ENCODE data around the gene NFIA. TPM values are rescaled to one million over a fixed set of nuclear protein-coding genes. Genes with fewer than 3 reads are reported as not detected.

Gene NFIA
- total and polyA plus RNA-seq, 2 of the 13 experiments (the other 11 are each of a cell fraction or from before 2014, with no cell fraction given) = 14.7 to 28.5 TPM

DNA sequence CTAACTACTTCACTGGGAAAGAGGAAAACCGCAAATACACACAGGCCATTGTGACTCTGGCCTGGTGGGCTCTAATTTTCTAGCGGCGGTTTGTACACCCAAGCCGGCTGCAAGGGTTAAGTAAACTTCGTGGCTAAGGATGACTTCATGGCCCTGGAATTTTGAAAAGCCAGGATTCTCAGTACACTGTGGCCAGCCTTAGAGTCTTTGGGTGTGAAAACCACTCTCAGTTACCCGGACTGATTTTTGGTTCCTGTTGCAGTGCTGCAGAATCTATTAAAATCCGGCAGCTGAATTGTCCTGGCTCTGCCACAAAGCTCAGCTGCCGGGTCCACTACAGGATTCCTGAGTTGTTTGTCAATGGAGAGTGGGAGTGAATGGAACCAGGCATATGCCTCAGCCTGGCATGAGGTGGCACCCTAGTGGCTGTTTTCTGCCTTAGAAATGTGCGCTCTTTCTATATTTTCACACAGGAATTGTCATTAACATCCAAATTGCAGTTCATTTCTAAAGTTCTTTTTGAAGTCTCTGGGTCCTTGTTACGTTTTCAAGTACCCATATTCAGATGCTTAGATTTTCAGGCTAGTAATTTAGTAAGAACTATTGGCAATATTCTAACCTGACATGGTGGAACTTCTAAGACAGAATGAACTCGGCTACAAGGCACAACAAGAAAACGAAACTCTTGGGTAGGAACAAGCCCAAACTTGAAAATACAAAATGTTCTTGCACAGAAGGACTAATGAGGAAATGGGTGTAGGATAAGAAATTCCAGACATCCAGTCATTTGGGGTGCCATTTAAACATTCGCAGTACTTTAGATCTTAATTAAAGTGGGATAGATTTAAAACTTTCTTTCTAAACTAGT lies 255.9 kb downstream of the NFIA start (continued):
- TF ChIP-seq ZNF770 (CRISPR knock-in tag; IDR thresholded peaks at IDR 0.05) (no peak), ERF (CRISPR knock-in tag; IDR thresholded peaks at IDR 0.05) (no peak; the same call in 1 of the 2 replicates), TOE1 (CRISPR knock-in tag; IDR thresholded peaks at IDR 0.05) (0 out of 2 replicates have a peak, but pooled peaks have one; percentile 51), GABPB1 (CRISPR knock-in tag; IDR thresholded peaks at IDR 0.05) (0 out of 2 replicates have a peak, but pooled peaks have one; percentile 19), ARNTL (CRISPR knock-in tag; IDR thresholded peaks at IDR 0.05) (no peak), ZNF768 (CRISPR knock-in tag; IDR thresholded peaks at IDR 0.05) (no peak), ZNF337 (CRISPR knock-in tag; IDR thresholded peaks at IDR 0.05; ENCODE audit: borderline replicate concordance, low read depth) (no peak), RXRA (CRISPR knock-in tag; IDR thresholded peaks at IDR 0.05) (peak; percentile 35; the same call in 1 of the 2 replicates), RFX5 (IDR thresholded peaks at IDR 0.05; ENCODE audit: low read depth, low read length) (no peak), CENPX (CRISPR knock-in tag; IDR thresholded peaks at IDR 0.05) (no peak), NFKBIZ (CRISPR knock-in tag; IDR thresholded peaks at IDR 0.05) (no peak), HNRNPK (IDR thresholded peaks at IDR 0.05; ENCODE audit: low read depth, low read length, poor library complexity, severe bottlenecking) (no peak)
- TF ChIP-seq, protein P1, sequence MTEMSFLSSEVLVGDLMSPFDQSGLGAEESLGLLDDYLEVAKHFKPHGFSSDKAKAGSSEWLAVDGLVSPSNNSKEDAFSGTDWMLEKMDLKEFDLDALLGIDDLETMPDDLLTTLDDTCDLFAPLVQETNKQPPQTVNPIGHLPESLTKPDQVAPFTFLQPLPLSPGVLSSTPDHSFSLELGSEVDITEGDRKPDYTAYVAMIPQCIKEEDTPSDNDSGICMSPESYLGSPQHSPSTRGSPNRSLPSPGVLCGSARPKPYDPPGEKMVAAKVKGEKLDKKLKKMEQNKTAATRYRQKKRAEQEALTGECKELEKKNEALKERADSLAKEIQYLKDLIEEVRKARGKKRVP (CRISPR knock-in tag; IDR thresholded peaks at IDR 0.05) = no peak
- TF ChIP-seq, protein P2, sequence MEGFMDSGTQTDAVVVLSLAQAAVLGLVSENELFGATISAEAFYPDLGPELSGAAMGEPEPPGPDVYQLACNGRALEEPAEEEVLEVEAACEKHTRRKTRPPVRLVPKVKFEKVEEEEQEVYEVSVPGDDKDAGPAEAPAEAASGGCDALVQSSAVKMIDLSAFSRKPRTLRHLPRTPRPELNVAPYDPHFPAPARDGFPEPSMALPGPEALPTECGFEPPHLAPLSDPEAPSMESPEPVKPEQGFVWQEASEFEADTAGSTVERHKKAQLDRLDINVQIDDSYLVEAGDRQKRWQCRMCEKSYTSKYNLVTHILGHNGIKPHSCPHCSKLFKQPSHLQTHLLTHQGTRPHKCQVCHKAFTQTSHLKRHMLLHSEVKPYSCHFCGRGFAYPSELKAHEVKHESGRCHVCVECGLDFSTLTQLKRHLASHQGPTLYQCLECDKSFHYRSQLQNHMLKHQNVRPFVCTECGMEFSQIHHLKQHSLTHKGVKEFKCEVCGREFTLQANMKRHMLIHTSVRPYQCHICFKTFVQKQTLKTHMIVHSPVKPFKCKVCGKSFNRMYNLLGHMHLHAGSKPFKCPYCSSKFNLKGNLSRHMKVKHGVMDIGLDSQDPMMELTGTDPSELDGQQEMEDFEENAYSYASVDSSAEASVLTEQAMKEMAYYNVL (CRISPR knock-in tag; IDR thresholded peaks at IDR 0.05; ENCODE audit: borderline replicate concordance) = 0 out of 2 replicates have a peak, but pooled peaks have one; percentile 25
- TF ChIP-seq, protein P3, sequence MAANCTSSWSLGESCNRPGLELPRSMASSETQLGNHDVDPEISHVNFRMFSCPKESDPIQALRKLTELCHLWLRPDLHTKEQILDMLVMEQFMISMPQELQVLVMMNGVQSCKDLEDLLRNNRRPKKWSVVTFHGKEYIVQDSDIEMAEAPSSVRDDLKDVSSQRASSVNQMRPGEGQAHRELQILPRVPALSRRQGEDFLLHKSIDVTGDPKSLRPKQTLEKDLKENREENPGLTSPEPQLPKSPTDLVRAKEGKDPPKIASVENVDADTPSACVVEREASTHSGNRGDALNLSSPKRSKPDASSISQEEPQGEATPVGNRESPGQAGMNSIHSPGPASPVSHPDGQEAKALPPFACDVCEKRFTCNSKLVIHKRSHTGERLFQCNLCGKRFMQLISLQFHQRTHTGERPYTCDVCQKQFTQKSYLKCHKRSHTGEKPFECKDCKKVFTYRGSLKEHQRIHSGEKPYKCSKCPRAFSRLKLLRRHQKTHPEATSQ (CRISPR knock-in tag; IDR thresholded peaks at IDR 0.05; ENCODE audit: borderline replicate concordance) = 0 out of 2 replicates have a peak, but pooled peaks have one; percentile 41
